Activated CD4-positive, alpha-beta T cell treated with anti-CD3 and anti-CD28 coated beads, Interleukin-2, amount 50 U/mL, for 24 hours (primary cell): ENCODE measurements around the gene COPS8.

Experiments
- DNase-seq, 2 donors: peaks; one replicate each; pipeline ENCODE4 v3.0.0-alpha.2; 2020; ENCODE audit warnings: low read depth in 1 of 2, low spot score in 1 of 2

The COPS8 gene

GRCh38 chr2:237130562-237131421 is 45.1 kb downstream of the COPS8 start:
- no peak for DNase-seq

GRCh38 chr2:237131749-237132533 is 46.3 kb downstream of the COPS8 start:
- no peak for DNase-seq

- DNase-seq = no peak
Measured at GRCh38 chr2:237132799-237133198, 47.1 kb downstream of the COPS8 start.

GRCh38 chr2:237134321-237135230 is 48.9 kb downstream of the COPS8 start:
- no peak for DNase-seq

- DNase-seq = no peak
Measured at GRCh38 chr2:237136824-237137223, 51.1 kb downstream of the COPS8 start.

GRCh38 chr2:237137626-237138323 is 52.1 kb downstream of the COPS8 start:
- DNase-seq = no peak

GRCh38 chr2:237139123-237139675 is 53.5 kb downstream of the COPS8 start:
- DNase-seq = no peak

- DNase-seq = no peak
Measured at GRCh38 chr2:237140689-237141285, 55.1 kb downstream of the COPS8 start.

- no peak for DNase-seq
Measured at GRCh38 chr2:237141571-237142051, 55.9 kb downstream of the COPS8 start.

- DNase-seq = no peak
Measured at GRCh38 chr2:237143118-237143517, 57.4 kb downstream of the COPS8 start.

- DNase-seq = no peak
Measured at GRCh38 chr2:237143676-237144440, 58.2 kb downstream of the COPS8 start.

GRCh38 chr2:237144516-237144915 is 58.8 kb downstream of the COPS8 start:
- no peak for DNase-seq

GRCh38 chr2:237147317-237147716 is 61.6 kb downstream of the COPS8 start:
- DNase-seq = no peak

GRCh38 chr2:237148624-237149023 is 62.9 kb downstream of the COPS8 start:
- DNase-seq = no peak

- no peak for DNase-seq
Measured at GRCh38 chr2:237149425-237149824, 63.7 kb downstream of the COPS8 start.
